Measurements from ENCODE around the gene SMARCD2. TPM values are rescaled to one million over a fixed set of nuclear protein-coding genes. Genes with fewer than 3 reads are reported as not detected.

Gene SMARCD2
- total and polyA plus RNA-seq, 2 of the 13 experiments (the other 11 are each of a cell fraction or from before 2014, with no cell fraction given): 122 to 150 TPM

GRCh38 chr17:63880706-63881105, 38.2 kb upstream of the SMARCD2 start:
- WGBS (ENCODE audit: low lambda C conversion rate): 60% methylated on average over 2 of the region's 12 CpGs
- no peak for FAIRE-seq
- no peak overlapping the region for H3K4me3 ChIP-seq (replicated peaks in 1 of 3; ENCODE audit: insufficient read depth in 1 of 3, low read depth in 2 of 3, low read length in 3 of 3)

More at GRCh38 chr17:63880706-63881105, 38.2 kb upstream of the SMARCD2 start:
- Histone ChIP-seq H3K9ac (ENCODE audit: insufficient read depth, low read depth, low read length) (no peak overlapping the region), H2AFZ (ENCODE audit: low read length) (no peak overlapping the region), H3K9me3 (ENCODE audit: low read length) (no peaks in the 10 kb centered on the region), H3K36me3 (replicated peaks in 1 of 2; ENCODE audit: control insufficient read depth in 1 of 2, insufficient read depth in 2 of 2, low read length in 2 of 2) (no peaks in the 10 kb centered on the region), H3K4me2 (ENCODE audit: low read depth, low read length) (no peak overlapping the region), H3K27me3 (ENCODE audit: control insufficient read depth in 1 of 2, insufficient read depth in 2 of 2, low read length in 2 of 2) (peaks cover 0 to under 1% of the 10 kb centered on the region in 2 experiments; a peak in 3 of 5 replicates), H3K4me1 (ENCODE audit: insufficient read depth, low read length) (peaks cover 9% of the 10 kb centered on the region; the same call in 1 of the 2 replicates), H3K79me2 (ENCODE audit: insufficient read depth, low read length) (no peaks in the 10 kb centered on the region), H4K20me1 (ENCODE audit: insufficient read depth, low read length) (no peaks in the 10 kb centered on the region), H3K27ac (ENCODE audit: extremely low read length, insufficient read depth, low read length) (no peak overlapping the region)
- TF ChIP-seq ZNF24 (IDR thresholded peaks at IDR 0.05) (no peak), ZNF737 (CRISPR knock-in tag; IDR thresholded peaks at IDR 0.05; ENCODE audit: borderline replicate concordance) (no peak), MTF2 (CRISPR knock-in tag; IDR thresholded peaks at IDR 0.05; ENCODE audit: borderline replicate concordance) (no peak), ARNTL (CRISPR knock-in tag; IDR thresholded peaks at IDR 0.05) (no peak), ZNF598 (CRISPR knock-in tag; IDR thresholded peaks at IDR 0.05; ENCODE audit: borderline replicate concordance) (no peak), ZNF276 (CRISPR knock-in tag; IDR thresholded peaks at IDR 0.05; ENCODE audit: low read depth) (no peak), ZNF326 (CRISPR knock-in tag; IDR thresholded peaks at IDR 0.05; ENCODE audit: borderline replicate concordance) (no peak), PHB2 (IDR thresholded peaks at IDR 0.05; ENCODE audit: partially characterized antibody) (no peak), NCOA5 (CRISPR knock-in tag; IDR thresholded peaks at IDR 0.05) (no peak), ZNF207 (IDR thresholded peaks at IDR 0.05; ENCODE audit: borderline replicate concordance) (no peak), ZC3H4 (CRISPR knock-in tag; IDR thresholded peaks at IDR 0.05; ENCODE audit: borderline replicate concordance) (no peak), ISX (CRISPR knock-in tag; conservative IDR thresholded peaks at IDR 0.05) (no peak), LRRFIP1 (CRISPR knock-in tag; conservative IDR thresholded peaks at IDR 0.05) (no peak)
- TF ChIP-seq, protein P1, sequence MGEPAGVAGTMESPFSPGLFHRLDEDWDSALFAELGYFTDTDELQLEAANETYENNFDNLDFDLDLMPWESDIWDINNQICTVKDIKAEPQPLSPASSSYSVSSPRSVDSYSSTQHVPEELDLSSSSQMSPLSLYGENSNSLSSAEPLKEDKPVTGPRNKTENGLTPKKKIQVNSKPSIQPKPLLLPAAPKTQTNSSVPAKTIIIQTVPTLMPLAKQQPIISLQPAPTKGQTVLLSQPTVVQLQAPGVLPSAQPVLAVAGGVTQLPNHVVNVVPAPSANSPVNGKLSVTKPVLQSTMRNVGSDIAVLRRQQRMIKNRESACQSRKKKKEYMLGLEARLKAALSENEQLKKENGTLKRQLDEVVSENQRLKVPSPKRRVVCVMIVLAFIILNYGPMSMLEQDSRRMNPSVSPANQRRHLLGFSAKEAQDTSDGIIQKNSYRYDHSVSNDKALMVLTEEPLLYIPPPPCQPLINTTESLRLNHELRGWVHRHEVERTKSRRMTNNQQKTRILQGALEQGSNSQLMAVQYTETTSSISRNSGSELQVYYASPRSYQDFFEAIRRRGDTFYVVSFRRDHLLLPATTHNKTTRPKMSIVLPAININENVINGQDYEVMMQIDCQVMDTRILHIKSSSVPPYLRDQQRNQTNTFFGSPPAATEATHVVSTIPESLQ (CRISPR knock-in tag; conservative IDR thresholded peaks at IDR 0.05): no peak
- TF ChIP-seq, protein P2, sequence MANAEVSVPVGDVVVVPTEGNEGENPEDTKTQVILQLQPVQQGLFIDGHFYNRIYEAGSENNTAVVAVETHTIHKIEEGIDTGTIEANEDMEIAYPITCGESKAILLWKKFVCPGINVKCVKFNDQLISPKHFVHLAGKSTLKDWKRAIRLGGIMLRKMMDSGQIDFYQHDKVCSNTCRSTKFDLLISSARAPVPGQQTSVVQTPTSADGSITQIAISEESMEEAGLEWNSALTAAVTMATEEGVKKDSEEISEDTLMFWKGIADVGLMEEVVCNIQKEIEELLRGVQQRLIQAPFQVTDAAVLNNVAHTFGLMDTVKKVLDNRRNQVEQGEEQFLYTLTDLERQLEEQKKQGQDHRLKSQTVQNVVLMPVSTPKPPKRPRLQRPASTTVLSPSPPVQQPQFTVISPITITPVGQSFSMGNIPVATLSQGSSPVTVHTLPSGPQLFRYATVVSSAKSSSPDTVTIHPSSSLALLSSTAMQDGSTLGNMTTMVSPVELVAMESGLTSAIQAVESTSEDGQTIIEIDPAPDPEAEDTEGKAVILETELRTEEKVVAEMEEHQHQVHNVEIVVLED (CRISPR knock-in tag; IDR thresholded peaks at IDR 0.05; ENCODE audit: borderline replicate concordance): no peak
- TF ChIP-seq, protein P3, sequence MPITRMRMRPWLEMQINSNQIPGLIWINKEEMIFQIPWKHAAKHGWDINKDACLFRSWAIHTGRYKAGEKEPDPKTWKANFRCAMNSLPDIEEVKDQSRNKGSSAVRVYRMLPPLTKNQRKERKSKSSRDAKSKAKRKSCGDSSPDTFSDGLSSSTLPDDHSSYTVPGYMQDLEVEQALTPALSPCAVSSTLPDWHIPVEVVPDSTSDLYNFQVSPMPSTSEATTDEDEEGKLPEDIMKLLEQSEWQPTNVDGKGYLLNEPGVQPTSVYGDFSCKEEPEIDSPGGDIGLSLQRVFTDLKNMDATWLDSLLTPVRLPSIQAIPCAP (CRISPR knock-in tag; IDR thresholded peaks at IDR 0.05; ENCODE audit: low read depth): no peak
- ChIA-PET CTCF (ENCODE audit: low intra/inter-chr PET ratio, low total read pairs) (no interaction called here), POLR2A (no interaction called here)
- BruUV-seq (replicated peaks): no TSS peak
- intact Hi-C loops (cut with micrococcal nuclease; ENCODE audit: unreplicated experiment): no loop called here
- ATAC-seq (peak; percentile 10; the same call in 2 of the 3 replicates), DNase-seq (ENCODE audit: low spot score) (no peak)
- in situ Hi-C loops (cut with HindIII; ENCODE audit: extremely low pct_ligation_motif_present, low pct_unique_long_range_greater_than_20kb): no loop called here
